Panc1 (cell line): Measurements from ENCODE around the gene TNNI3K.

Experiments
- CTCF ChIP-seq: fragments of 450-650 bp; IDR thresholded peaks from 2 replicates; pipeline ENCODE4 v1.5.1; 2017; ENCODE audit warnings: mild to moderate bottlenecking
- POLR2AphosphoS5 ChIP-seq: IDR thresholded peaks from 2 replicates; pipeline ENCODE4 v1.6.1; 2012; ENCODE audit warnings: mild to moderate bottlenecking, low read depth, low read length, moderate library complexity

DNA sequence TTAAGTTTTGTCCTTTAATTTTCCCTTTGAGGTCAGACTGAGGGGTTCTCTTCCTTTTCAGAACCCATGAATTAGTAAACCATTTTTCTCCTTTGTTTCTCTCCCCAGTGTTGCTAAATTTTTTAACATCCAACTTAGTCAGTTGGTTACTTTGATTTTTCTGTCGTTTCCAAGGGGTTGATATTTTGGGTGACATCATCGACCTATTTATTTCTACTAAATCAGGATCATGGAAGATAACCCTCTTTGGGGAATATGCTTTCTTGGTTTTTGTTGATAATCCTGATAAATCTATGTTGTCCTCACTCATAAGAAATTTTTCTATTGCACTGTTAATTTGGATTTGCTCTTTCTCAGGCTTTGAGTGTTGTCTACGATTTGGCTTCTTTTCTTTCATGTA is 236.3 kb downstream of the TNNI3K start:
- TF ChIP-seq POLR2AphosphoS5 (no peak), CTCF (no peak)
